Eye (tissue), 1 donor: ENCODE measurements around the gene PRKCH.

Experiments used
- DNase-seq: peaks from one replicate; pipeline ENCODE4 v3.0.0-alpha.2; 2015

Gene PRKCH

GRCh38 chr14:61368781-61369453, 47.5 kb downstream of the PRKCH start:
- no peak for DNase-seq

- no peak for DNase-seq
These were observed 48.1 kb downstream of the PRKCH start for GRCh38 chr14:61369454-61369810.

- no peak for DNase-seq
These were observed 51.0 kb downstream of the PRKCH start for GRCh38 chr14:61372379-61372778.

GRCh38 chr14:61372842-61373555, 51.6 kb downstream of the PRKCH start:
- DNase-seq = no peak

GRCh38 chr14:61374284-61374683, 52.9 kb downstream of the PRKCH start:
- no peak for DNase-seq

- no peak for DNase-seq
These were observed 53.8 kb downstream of the PRKCH start for GRCh38 chr14:61375218-61375617.

- DNase-seq = no peak
These were observed 54.9 kb downstream of the PRKCH start for GRCh38 chr14:61376314-61376713.

GRCh38 chr14:61377749-61378148, 56.4 kb downstream of the PRKCH start:
- no peak for DNase-seq

GRCh38 chr14:61379639-61380184, 58.3 kb downstream of the PRKCH start:
- DNase-seq = no peak

- DNase-seq = no peak
These were observed 59.6 kb downstream of the PRKCH start for GRCh38 chr14:61380984-61381383.

GRCh38 chr14:61381553-61381952, 60.2 kb downstream of the PRKCH start:
- no peak for DNase-seq

- DNase-seq = no peak
These were observed 61.5 kb downstream of the PRKCH start for GRCh38 chr14:61382842-61383241.

GRCh38 chr14:61385002-61385685, 63.8 kb downstream of the PRKCH start:
- DNase-seq = no peak

GRCh38 chr14:61386173-61386772, 64.9 kb downstream of the PRKCH start:
- DNase-seq = no peak

- DNase-seq = no peak
These were observed 65.7 kb downstream of the PRKCH start for GRCh38 chr14:61387076-61387475.

- DNase-seq = no peak
These were observed 67.0 kb downstream of the PRKCH start for GRCh38 chr14:61388173-61388975.

GRCh38 chr14:61388976-61389576, 67.7 kb downstream of the PRKCH start:
- no peak for DNase-seq

- no peak for DNase-seq
These were observed 69.7 kb downstream of the PRKCH start for GRCh38 chr14:61391119-61391518.

- no peak for DNase-seq
These were observed 70.9 kb downstream of the PRKCH start for GRCh38 chr14:61392297-61392696.

GRCh38 chr14:61394542-61394941, 73.2 kb downstream of the PRKCH start:
- DNase-seq = no peak

- no peak for DNase-seq
These were observed 73.8 kb downstream of the PRKCH start for GRCh38 chr14:61395115-61395725.

GRCh38 chr14:61396279-61396678, 74.9 kb downstream of the PRKCH start:
- no peak for DNase-seq
